ENCODE data around the gene CCDC33. TPM values are rescaled to one million over a fixed set of nuclear protein-coding genes. Genes with fewer than 3 reads are reported as not detected.
A peak's percentile ranks its signal among the peaks of the same experiment; 100 is the strongest.

Gene CCDC33
- total RNA-seq, 4 donors from 2014 or later, result not detected

- intact Hi-C loops (cut with DNase I), result loop anchor here (2.0 kb wide), 1 partner anchor 56 kb away; no protein-coding TSS in a partner anchor
- TF ChIP-seq EP300 (IDR thresholded peaks at IDR 0.05), result no peak
- no peak for TF ChIP-seq CTCF (IDR thresholded peaks at IDR 0.05)
- TF ChIP-seq POLR2A (IDR thresholded peaks at IDR 0.05; ENCODE audit: low read depth), result no peak
- no peak for TF ChIP-seq POLR2AphosphoS5 (IDR thresholded peaks at IDR 0.05)
- Histone ChIP-seq H3K36me3 (no peaks in the 10 kb centered on the region), H3K9me3 (no peaks in the 10 kb centered on the region), H3K27ac (replicated peaks in 1 of 4) (no peak overlapping the region), H3K4me1 (peaks cover 0 to 19% (median 17%) of the 10 kb centered on the region in 4 donors), H3K27me3 (peaks cover 0 to 18% (median 0%) of the 10 kb centered on the region in 4 donors), H3K4me3 (no peak overlapping the region)
- DNase-seq (ENCODE audit: extremely low spot score), result no peak
- 93% methylated on average over 4 of the region's 4 CpGs for WGBS
These were observed 147.2 kb downstream of the CCDC33 start for GRCh38 chr15:74383286-74383685.

GRCh38 chr15:74383695-74384565 lies 147.8 kb downstream of the CCDC33 start:
- 80% methylated on average over 8 of the region's 8 CpGs for WGBS
- peaks cover 0 to 19% (median 17%) of the 10 kb centered on the region in 4 donors for H3K4me1 ChIP-seq
- H3K27me3 ChIP-seq, result peaks cover 0 to 18% (median 0%) of the 10 kb centered on the region in 4 donors
- intact Hi-C loops (cut with DNase I), result loop anchor here (2.0 kb wide), 1 partner anchor 55 kb away; no protein-coding TSS in a partner anchor
- H3K27ac ChIP-seq (replicated peaks in 1 of 4), result no peak overlapping the region
- no peak for DNase-seq (ENCODE audit: extremely low spot score)
- TF ChIP-seq POLR2A (IDR thresholded peaks at IDR 0.05; ENCODE audit: low read depth) (no peak), CTCF (IDR thresholded peaks at IDR 0.05) (no peak), EP300 (IDR thresholded peaks at IDR 0.05) (no peak), POLR2AphosphoS5 (IDR thresholded peaks at IDR 0.05) (no peak)
- H3K9me3 ChIP-seq, result no peaks in the 10 kb centered on the region
- no peak overlapping the region for H3K4me3 ChIP-seq
- H3K36me3 ChIP-seq, result no peaks in the 10 kb centered on the region

GRCh38 chr15:74384566-74384880 lies 148.4 kb downstream of the CCDC33 start:
- intact Hi-C loops (cut with DNase I), result no loop called here
- TF ChIP-seq EP300 (IDR thresholded peaks at IDR 0.05), result no peak
- TF ChIP-seq POLR2A (IDR thresholded peaks at IDR 0.05; ENCODE audit: low read depth), result no peak
- no peak for TF ChIP-seq POLR2AphosphoS5 (IDR thresholded peaks at IDR 0.05)
- TF ChIP-seq CTCF (IDR thresholded peaks at IDR 0.05), result no peak
- DNase-seq (ENCODE audit: extremely low spot score), result no peak

GRCh38 chr15:74384881-74385643 lies 148.9 kb downstream of the CCDC33 start:
- peaks cover 0 to 18% (median 0%) of the 10 kb centered on the region in 4 donors for H3K27me3 ChIP-seq
- H3K27ac ChIP-seq (replicated peaks in 1 of 4), result peak overlapping the region in 3 of 4 donors; percentile 21 to 52 (median 39)
- H3K4me3 ChIP-seq, result no peak overlapping the region
- DNase-seq (ENCODE audit: extremely low spot score), result no peak
- TF ChIP-seq POLR2AphosphoS5 (IDR thresholded peaks at IDR 0.05), result peak in 1 of 2 donors; percentile 11
- no peak for TF ChIP-seq POLR2A (IDR thresholded peaks at IDR 0.05; ENCODE audit: low read depth)
- H3K9me3 ChIP-seq, result no peaks in the 10 kb centered on the region
- intact Hi-C loops (cut with DNase I), result no loop called here
- WGBS, result 76% methylated on average over 5 of the region's 8 CpGs
- peaks cover 0 to 19% (median 17%) of the 10 kb centered on the region in 4 donors for H3K4me1 ChIP-seq
- no peaks in the 10 kb centered on the region for H3K36me3 ChIP-seq

More at GRCh38 chr15:74384566-74384880, 148.4 kb downstream of the CCDC33 start:
- H3K36me3 ChIP-seq, result no peaks in the 10 kb centered on the region
- no peak overlapping the region for H3K27ac ChIP-seq (replicated peaks in 1 of 4)
- H3K4me1 ChIP-seq, result peaks cover 0 to 19% (median 17%) of the 10 kb centered on the region in 4 donors
- peaks cover 0 to 18% (median 0%) of the 10 kb centered on the region in 4 donors for H3K27me3 ChIP-seq
- 68% methylated on average over 2 of the region's 3 CpGs for WGBS
- H3K4me3 ChIP-seq, result no peak overlapping the region
- no peaks in the 10 kb centered on the region for H3K9me3 ChIP-seq

GRCh38 chr15:74385733-74386132 lies 149.6 kb downstream of the CCDC33 start:
- H3K4me3 ChIP-seq, result no peak overlapping the region
- TF ChIP-seq CTCF (IDR thresholded peaks at IDR 0.05), result no peak
- TF ChIP-seq POLR2A (IDR thresholded peaks at IDR 0.05; ENCODE audit: low read depth), result no peak
- TF ChIP-seq POLR2AphosphoS5 (IDR thresholded peaks at IDR 0.05), result no peak
- TF ChIP-seq EP300 (IDR thresholded peaks at IDR 0.05), result no peak
- H3K4me1 ChIP-seq, result peaks cover 0 to 19% (median 17%) of the 10 kb centered on the region in 4 donors
- intact Hi-C loops (cut with DNase I), result no loop called here
- peaks cover 0 to 14% (median 0%) of the 10 kb centered on the region in 4 donors for H3K27me3 ChIP-seq
- DNase-seq (ENCODE audit: extremely low spot score), result no peak
- H3K36me3 ChIP-seq, result no peaks in the 10 kb centered on the region
- 78% methylated on average over 5 of the region's 6 CpGs for whole genome bisulfite sequencing
- H3K27ac ChIP-seq (replicated peaks in 1 of 4), result peak overlapping the region in 3 of 4 donors; percentile 21 to 52 (median 39)
- no peaks in the 10 kb centered on the region for H3K9me3 ChIP-seq
